Activated T-cell treated with anti-CD3 and anti-CD28 coated beads for 1 hour (primary cell): ENCODE measurements around the gene EHMT1.
"Not testable (repeated sequence)": the region's sequence is repeated elsewhere in the genome, so short reads cannot be mapped to it uniquely, and the experiment has no call there.

Experiments
- DNase-seq: peaks from one replicate; pipeline ENCODE4 v3.0.0-alpha.2; 2020; ENCODE audit warnings: low read depth

EHMT1 gene

GRCh38 chr9:137717776-137718327, 99.0 kb downstream of the EHMT1 start:
- no peak for DNase-seq

DNA sequence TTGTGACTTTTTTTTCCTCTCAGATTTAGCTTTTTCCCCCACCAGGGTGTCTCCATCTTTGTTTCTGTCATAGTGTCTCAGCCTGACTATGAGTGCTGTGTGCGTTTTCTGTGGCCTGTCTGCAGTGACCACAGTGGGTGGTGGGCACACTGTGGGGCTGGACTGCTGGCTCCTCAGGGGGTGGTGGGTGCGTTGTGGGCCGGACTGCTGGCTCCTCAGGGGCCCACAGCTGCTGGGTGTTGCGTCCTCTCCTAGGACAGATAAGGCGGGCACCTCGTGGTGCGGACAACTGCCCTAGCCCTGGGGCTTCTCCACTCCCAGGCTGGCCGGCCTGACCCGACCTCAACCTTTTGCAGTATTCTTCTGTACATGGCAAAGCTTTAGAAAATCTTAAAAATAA, 100.4 kb downstream of the EHMT1 start:
- DNase-seq = no peak

- DNase-seq = no peak
These were observed 101.8 kb downstream of the EHMT1 start for GRCh38 chr9:137720571-137721110.

GRCh38 chr9:137721479-137721878, 102.7 kb downstream of the EHMT1 start:
- no peak for DNase-seq

GRCh38 chr9:137721899-137722298, 103.1 kb downstream of the EHMT1 start:
- no peak for DNase-seq

DNA sequence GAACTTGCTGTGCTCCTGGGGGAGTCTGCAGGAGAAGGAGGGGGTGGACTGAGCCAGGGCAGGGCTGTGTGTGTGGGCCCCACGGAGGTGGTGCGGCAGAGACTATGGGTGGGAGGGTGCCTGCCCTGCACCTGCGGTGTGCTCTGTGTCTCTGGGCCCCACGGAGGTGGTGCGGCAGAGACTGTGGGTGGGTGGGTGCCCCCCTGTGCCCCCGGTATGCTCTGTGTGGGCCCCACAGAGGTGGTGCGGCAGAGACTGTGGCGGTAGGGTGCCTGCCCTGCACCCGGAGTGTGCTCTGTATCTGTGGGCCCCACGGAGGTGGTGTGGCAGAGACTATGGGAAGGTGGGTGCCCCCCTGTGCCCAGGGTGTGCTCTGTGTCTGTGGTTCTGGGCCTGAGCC, 103.7 kb downstream of the EHMT1 start:
- no peak for DNase-seq

GRCh38 chr9:137723356-137723755, 104.6 kb downstream of the EHMT1 start:
- DNase-seq = not testable (repeated sequence)

DNA sequence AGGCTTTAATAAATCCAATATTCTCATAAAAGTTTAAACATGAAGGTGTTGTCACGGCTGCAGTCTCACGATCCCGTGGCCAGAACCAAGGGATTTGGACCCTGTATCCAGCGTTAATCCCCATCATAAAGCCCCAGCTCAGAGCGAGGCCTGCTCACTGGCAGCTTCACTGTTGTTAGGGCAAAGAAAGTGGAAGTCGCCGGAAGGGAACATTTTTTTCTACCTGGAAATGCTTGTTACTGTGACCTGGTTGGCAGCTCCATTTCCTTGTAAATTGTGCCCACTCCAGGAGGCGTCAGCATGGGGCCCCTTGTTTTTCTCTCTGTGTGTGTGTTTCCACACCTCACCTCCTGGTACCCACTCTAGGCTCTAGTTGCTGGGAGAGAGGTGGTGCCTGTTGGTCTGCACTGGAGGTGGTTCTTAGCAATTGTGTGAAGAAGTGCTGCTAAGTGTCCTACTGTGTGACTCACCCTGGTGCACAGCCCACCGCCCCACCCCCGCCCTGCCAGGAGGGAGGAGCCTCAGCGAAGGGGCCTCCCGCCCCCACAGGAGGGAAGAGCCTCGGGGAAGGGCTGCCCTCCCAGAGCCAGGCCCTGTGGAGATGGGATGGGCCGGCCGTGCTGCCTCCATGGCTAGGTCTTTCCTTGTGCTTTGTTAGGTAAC, 105.1 kb downstream of the EHMT1 start:
- DNase-seq = no peak

DNA sequence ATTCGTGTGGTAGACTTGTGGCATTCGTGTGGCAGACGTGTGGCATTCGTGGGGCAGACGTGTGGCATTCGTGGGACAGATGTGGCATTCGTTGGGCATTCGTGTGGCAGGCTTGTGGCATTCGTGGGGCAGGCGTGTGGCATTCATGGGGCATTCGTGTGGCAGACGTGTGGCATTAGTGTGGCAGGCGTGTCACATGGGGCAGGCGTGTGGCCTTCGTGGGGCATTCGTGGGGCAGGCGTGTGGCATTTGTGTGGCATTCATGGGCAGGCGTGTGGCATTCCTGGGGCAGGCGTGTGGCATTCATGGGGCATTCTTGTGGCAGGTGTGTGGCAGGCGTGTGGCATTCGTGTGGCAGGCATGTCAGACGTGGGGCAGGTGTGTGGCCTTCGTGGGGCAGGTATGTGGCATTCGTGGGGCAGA, 106.0 kb downstream of the EHMT1 start:
- no peak for DNase-seq

GRCh38 chr9:137725598-137725997, 106.8 kb downstream of the EHMT1 start:
- no peak for DNase-seq

DNA sequence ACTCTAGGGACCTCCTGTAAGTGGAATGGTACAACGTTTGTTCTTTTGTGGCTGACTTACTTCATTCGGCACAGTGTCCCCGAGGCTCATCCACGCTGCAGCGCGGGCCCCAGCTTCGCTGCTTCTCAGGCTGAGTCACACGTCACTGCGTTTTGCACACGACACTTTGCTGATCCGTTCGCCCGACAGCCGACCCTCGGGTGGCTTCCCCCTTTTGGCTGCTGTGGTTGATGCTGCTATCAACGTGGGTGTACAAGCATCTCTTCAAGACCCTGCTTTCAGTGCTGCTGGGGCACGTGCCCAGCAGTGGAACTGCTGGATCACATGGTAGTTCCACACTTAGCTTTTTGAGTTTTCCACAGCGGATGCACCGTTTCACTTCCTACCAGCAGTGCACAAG, 107.5 kb downstream of the EHMT1 start:
- not testable (repeated sequence) for DNase-seq

DNA sequence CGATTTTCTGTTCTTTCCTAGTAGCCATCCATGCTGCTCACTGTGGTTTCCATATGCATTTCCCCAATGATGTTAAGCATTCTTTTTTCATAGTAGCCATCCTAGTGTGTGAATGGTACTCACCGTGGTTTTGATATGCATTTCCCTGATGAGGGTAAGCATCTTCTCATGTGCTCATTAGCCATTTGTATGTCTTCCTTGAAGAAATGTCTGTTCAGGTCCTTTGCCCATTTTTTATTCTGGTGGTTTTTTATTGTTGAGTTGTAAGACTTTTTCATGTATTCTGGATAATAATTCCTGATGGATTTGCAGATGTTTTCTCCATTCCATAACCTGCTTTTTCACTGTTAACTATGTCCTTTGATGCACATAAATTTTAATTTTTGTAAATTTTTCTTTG, 108.0 kb downstream of the EHMT1 start:
- DNase-seq = no peak

GRCh38 chr9:137727716-137728115, 108.9 kb downstream of the EHMT1 start:
- DNase-seq = no peak

- DNase-seq = no peak
These were observed 109.9 kb downstream of the EHMT1 start for GRCh38 chr9:137728444-137729311.

GRCh38 chr9:137731216-137731946, 112.6 kb downstream of the EHMT1 start:
- DNase-seq = no peak

- no peak for DNase-seq
These were observed 113.4 kb downstream of the EHMT1 start for GRCh38 chr9:137731947-137732813.

DNA sequence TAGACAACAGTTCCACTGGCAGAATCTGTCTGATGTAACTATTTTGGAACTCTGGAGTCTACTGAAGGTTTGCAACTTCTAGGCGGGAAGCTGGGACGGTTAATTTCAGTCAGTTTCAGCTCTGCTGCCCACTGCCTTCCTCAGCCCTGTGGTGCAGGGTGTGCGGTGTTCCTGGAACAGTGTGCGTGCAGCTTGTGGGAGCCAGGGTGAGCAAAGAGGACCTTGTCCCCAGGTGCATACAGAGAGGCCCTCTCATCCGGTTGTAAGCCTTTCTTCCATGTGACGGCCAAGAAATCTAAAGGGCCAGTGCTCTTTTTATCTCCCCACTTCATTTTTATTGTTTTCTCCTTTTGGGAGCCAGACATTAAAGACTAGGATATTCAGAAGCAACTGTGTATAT, 114.6 kb downstream of the EHMT1 start:
- DNase-seq = no peak

DNA sequence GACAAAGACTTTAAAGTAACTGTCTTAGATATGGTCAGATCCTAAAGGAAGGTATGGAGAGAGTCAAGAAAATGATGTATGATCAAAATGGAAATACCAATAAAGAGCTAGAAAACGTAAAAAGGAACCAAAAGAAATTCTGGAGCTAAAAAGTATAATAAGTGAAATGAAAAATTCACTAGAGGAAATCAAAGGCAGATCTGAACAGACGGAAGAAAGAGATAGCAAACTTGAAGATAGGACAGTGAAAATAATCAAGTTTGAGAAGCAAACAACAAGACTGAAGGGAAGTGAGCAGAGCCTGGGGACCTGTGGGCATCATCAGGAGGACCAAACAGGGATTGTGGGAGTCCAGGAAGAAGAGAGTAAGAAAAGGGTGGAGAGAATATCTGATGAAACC, 115.4 kb downstream of the EHMT1 start:
- DNase-seq = no peak

DNA sequence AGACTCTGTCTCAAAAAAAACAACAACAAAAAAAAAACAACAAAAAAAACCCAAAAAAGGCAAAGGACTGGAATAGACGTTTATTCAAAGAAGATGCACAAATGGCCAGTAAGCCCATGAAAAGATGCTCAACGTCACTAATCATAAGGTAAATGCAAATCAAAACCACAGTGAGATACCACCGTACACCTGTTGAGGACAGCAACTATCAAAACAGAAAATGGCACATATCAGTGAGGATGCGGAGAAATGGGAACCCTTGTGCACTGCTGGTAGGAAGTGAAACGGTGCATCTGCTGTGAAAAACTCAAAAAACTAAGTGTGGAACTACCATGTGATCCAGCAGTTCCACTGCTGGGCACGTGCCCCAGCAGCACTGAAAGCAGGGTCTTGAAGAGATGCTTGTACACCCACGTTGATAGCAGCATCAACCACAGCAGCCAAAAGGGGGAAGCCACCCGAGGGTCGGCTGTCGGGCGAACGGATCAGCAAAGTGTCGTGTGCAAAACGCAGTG, 119.4 kb downstream of the EHMT1 start:
- not testable (repeated sequence) for DNase-seq

DNA sequence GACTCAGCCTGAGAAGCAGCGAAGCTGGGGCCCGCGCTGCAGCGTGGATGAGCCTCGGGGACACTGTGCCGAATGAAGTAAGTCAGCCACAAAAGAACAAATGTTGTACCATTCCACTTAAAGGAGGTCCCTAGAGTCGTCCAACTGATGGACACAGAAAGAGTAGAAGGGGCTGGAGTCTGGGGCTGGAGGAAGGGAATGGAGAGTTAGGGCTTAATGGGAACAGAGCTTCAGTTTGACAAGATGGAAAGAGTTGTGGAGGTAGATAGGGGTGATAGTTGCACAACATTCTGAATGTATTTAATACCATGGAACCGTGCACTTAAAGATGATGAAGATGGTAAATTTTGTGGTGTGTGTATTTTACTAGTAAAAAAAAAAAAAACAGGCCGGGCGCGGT, 119.9 kb downstream of the EHMT1 start:
- DNase-seq = no peak
